Astrocyte of the cerebellum (primary cell): ENCODE results near the gene SNRNP25.
"Not testable (repeated sequence)": the region's sequence is repeated elsewhere in the genome, so short reads cannot be mapped to it uniquely, and the experiment has no call there.

Experiments used
- DNase-seq: peaks from one replicate; pipeline ENCODE4 v3.0.0-alpha.2; 2011; ENCODE audit warnings: low read depth
- H3K4me3 ChIP-seq: 2 replicates; pipeline ENCODE4 v1.5.1; 2011; ENCODE audit warnings: mild to moderate bottlenecking, low read depth, low read length, moderate library complexity
- CTCF ChIP-seq: IDR thresholded peaks from 2 replicates; pipeline ENCODE4 v1.5.1; 2012; ENCODE audit warnings: low read length, low read depth, moderate library complexity, mild to moderate bottlenecking; ENCODE audit errors: missing control alignments
- in situ Hi-C: cut with HindIII; loops from 2 replicates; pipeline ENCODE4 v1.10.0; 2017; ENCODE audit warnings: low sequenced_read_pairs

SNRNP25 gene

DNA sequence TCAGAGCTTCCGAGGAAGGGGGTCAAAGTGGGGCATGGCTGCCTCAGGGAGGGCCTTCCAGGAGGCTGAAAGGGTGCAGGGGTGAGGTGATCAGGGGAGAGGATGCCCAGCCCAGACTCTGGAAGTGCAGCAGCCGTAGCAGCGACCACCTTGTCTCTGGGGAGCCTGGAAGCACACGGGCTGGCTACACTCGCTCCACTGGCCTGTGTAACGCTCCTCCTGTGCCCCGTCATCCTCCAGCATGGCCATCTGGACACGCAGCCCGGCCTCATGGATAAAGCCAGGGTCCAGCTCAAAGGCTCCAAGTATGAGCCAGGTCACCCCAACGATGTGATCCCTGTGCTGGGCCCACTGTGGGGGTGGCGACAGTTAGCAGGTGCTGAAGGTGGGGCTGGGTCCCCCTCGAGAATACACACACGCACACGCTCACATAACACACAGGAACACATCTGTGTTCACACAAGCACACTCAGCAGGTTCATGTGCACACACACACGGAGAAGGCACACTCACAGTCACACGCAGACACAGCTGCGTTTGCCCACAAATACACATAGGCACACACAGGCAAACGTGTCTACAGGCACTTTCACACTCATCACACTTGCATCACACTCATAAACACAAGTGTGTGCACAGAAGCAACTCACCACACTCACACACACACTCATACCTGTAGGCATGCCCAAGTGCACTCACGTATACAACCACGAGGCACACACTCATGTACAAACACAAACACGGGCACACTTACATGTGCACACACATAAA, 19.6 kb upstream of the SNRNP25 start:
- H3K4me3 ChIP-seq = no peak overlapping the region
- no peak for DNase-seq
- TF ChIP-seq CTCF = no peak
- in situ Hi-C loops = no loop called here

- no peak for TF ChIP-seq CTCF
- in situ Hi-C loops = no loop called here
- no peak overlapping the region for H3K4me3 ChIP-seq
- no peak for DNase-seq
Observed at GRCh38 chr16:34648-34987, 19.0 kb upstream of the SNRNP25 start.

GRCh38 chr16:35011-35677, 18.5 kb upstream of the SNRNP25 start:
- DNase-seq = no peak
- no peak overlapping the region for H3K4me3 ChIP-seq
- TF ChIP-seq CTCF = no peak
- in situ Hi-C loops = no loop called here

GRCh38 chr16:35678-36305, 17.8 kb upstream of the SNRNP25 start:
- DNase-seq = no peak
- H3K4me3 ChIP-seq = no peak overlapping the region
- in situ Hi-C loops = no loop called here
- TF ChIP-seq CTCF = no peak

- no peak overlapping the region for H3K4me3 ChIP-seq
- DNase-seq = no peak
- TF ChIP-seq CTCF = no peak
- in situ Hi-C loops = no loop called here
Observed at GRCh38 chr16:36336-36984, 17.2 kb upstream of the SNRNP25 start.

DNA sequence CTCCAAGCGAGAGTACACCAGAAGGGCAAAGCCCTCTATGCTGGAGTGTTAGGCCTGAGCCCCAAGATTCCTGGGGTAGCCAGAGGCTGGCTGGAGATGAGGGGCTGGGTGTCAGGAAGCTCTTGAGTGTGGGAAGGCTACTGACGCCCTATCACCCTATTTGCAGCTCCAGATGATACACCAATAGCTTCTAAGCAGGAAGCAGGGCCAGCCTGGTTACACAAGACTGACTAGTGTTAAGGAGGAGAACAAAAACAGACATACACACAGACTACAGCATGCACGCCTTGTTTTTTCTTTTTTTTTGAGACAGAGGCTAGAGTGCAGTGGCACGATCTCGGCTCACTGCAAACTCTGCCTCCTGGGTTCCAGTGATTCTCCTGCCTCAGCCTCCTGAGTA, 16.1 kb upstream of the SNRNP25 start:
- no peak for DNase-seq
- no peak for TF ChIP-seq CTCF
- in situ Hi-C loops = no loop called here
- no peak overlapping the region for H3K4me3 ChIP-seq

DNA sequence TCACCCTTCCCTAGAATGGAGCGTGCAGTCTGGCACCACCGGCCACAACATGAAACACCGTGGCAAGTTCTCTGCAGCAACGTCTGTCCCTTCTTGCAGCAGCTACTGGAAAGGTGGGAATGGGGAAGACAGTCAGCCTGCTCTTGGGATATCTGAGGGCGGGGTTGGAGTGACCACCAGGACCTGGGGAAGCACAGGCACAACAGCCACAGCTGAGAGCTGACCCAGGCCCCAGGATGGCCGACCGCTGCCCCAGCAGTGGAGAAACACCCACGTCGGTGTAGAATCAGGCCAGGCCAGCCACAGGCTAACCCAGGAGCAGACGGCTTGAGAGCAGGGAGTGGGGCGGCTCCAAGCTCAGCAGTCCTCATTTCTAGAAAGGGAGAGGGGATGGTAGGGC, 15.4 kb upstream of the SNRNP25 start:
- H3K4me3 ChIP-seq, in situ Hi-C loops, DNase-seq: not testable (repeated sequence)
